ENCODE data around the gene MKNK2.

- TF ChIP-seq CTCF (IDR thresholded peaks at IDR 0.05) (no peak), TAF1 (IDR thresholded peaks at IDR 0.05; ENCODE audit: borderline replicate concordance, low read depth, low read length) (no peak), YY1 (IDR thresholded peaks at IDR 0.05; ENCODE audit: low read depth) (no peak), POLR2AphosphoS5 (IDR thresholded peaks at IDR 0.05; ENCODE audit: low read depth, low read length) (no peak), FOSL2 (IDR thresholded peaks at IDR 0.05; ENCODE audit: borderline replicate concordance, low read depth) (no peak), REST (IDR thresholded peaks at IDR 0.05; ENCODE audit: low read depth, low read length) (no peak), RFX5 (IDR thresholded peaks at IDR 0.05; ENCODE audit: low read length) (no peak), EZH2phosphoT487 (IDR thresholded peaks at IDR 0.05; ENCODE audit: borderline replicate concordance, low read depth) (no peak), EP300 (IDR thresholded peaks at IDR 0.05; ENCODE audit: borderline replicate concordance in 1 of 2, low read depth in 1 of 2, low read length in 1 of 2) (no peak), ELF1 (IDR thresholded peaks at IDR 0.05) (no peak), MXI1 (IDR thresholded peaks at IDR 0.05; ENCODE audit: low read depth, low read length) (no peak), USF2 (IDR thresholded peaks at IDR 0.05; ENCODE audit: borderline replicate concordance, low read depth, low read length) (no peak), CHD2 (IDR thresholded peaks at IDR 0.05; ENCODE audit: low read length, partially characterized antibody) (no peak)
These were observed 7.8 kb upstream of the MKNK2 start for GRCh38 chr19:2058570-2059421.
